Epithelial cell of alveolus of lung (primary cell): Measurements from ENCODE around the gene POLR1A. TPM values are rescaled to one million over a fixed set of nuclear protein-coding genes. Genes with fewer than 3 reads are reported as not detected.

Experiments used
- total RNA-seq: library from RNA; depleted of rRNA; stranded (reverse); fragments of >200 nt; gene quantifications from 2 replicates; pipeline ENCODE4 v1.2.1, GENCODE V29; 2015

Gene POLR1A
- 17.3 and 22.8 TPM in 2 replicates for total RNA-seq

GRCh38 chr2:86105252-86105968, at the start of gene POLR1A:
Gene POLR1A, minus strand, starts transcription at chr2:86105886. Its CDS starts 110 bp downstream, at chr2:86105776.

GRCh38 chr2:86105969-86106945, 571 bp upstream of the POLR1A start, which contains the start of gene PTCD3:
Gene PTCD3, plus strand, starts transcription at chr2:86106235. Its CDS starts 13 bp downstream, at chr2:86106248.

Other genes starting within 250 kb of the POLR1A start
- gene ST3GAL5, start 216.9 kb downstream of the POLR1A start, total RNA-seq, result 7.8 and 16.6 TPM in 2 replicates
- 23.5 and 62.7 TPM in 2 replicates for gene PTCD3, start 349 bp upstream of the POLR1A start, total RNA-seq
- 58.2 and 75.6 TPM in 2 replicates for gene IMMT, start 89.6 kb upstream of the POLR1A start, total RNA-seq
- 24.9 and 33.0 TPM in 2 replicates for gene MRPL35, start 93.6 kb upstream of the POLR1A start, total RNA-seq
- gene REEP1, start 231.7 kb upstream of the POLR1A start, total RNA-seq, result 0.13 and 0.40 TPM in 2 replicates